ENCODE measurements around the gene CELA3A.

CELA3A gene

GRCh38 chr1:22025368-22026155 is 24.1 kb downstream of the CELA3A start (continued):
- TF ChIP-seq, protein P1, sequence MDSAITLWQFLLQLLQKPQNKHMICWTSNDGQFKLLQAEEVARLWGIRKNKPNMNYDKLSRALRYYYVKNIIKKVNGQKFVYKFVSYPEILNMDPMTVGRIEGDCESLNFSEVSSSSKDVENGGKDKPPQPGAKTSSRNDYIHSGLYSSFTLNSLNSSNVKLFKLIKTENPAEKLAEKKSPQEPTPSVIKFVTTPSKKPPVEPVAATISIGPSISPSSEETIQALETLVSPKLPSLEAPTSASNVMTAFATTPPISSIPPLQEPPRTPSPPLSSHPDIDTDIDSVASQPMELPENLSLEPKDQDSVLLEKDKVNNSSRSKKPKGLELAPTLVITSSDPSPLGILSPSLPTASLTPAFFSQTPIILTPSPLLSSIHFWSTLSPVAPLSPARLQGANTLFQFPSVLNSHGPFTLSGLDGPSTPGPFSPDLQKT (IDR thresholded peaks at IDR 0.05; ENCODE audit: borderline replicate concordance, low read depth, low read length) = peak; percentile 84
- no peak for TF ChIP-seq SALL2 (tag by site-specific recombination; IDR thresholded peaks at IDR 0.05; ENCODE audit: borderline replicate concordance)
- TF ChIP-seq IKZF3 (tag by site-specific recombination; IDR thresholded peaks at IDR 0.05) = peak; percentile 26; the same call in 1 of the 2 replicates
- peak; percentile 26; the same call in 1 of the 2 replicates for TF ChIP-seq ZNF324 (tag by site-specific recombination; IDR thresholded peaks at IDR 0.05)
- TF ChIP-seq INSM2 (tag by site-specific recombination; IDR thresholded peaks at IDR 0.05) = peak; percentile 96
- peak; percentile 57; the same call in 1 of the 2 replicates for TF ChIP-seq ZNF398 (tag by site-specific recombination; IDR thresholded peaks at IDR 0.05)
- TF ChIP-seq, protein P2, sequence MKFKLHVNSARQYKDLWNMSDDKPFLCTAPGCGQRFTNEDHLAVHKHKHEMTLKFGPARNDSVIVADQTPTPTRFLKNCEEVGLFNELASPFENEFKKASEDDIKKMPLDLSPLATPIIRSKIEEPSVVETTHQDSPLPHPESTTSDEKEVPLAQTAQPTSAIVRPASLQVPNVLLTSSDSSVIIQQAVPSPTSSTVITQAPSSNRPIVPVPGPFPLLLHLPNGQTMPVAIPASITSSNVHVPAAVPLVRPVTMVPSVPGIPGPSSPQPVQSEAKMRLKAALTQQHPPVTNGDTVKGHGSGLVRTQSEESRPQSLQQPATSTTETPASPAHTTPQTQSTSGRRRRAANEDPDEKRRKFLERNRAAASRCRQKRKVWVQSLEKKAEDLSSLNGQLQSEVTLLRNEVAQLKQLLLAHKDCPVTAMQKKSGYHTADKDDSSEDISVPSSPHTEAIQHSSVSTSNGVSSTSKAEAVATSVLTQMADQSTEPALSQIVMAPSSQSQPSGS (tag by site-specific recombination; IDR thresholded peaks at IDR 0.05; ENCODE audit: low read depth) = no peak
- no peak for TF ChIP-seq ZNF221 (tag by site-specific recombination; IDR thresholded peaks at IDR 0.05; ENCODE audit: borderline replicate concordance)
- no peak for TF ChIP-seq ZNF654 (tag by site-specific recombination; IDR thresholded peaks at IDR 0.05; ENCODE audit: low read depth)
- no peak for TF ChIP-seq PRDM1 (tag by site-specific recombination; IDR thresholded peaks at IDR 0.05)
- TF ChIP-seq ZNF501 (tag by site-specific recombination; IDR thresholded peaks at IDR 0.05) = peak; percentile 84
- TF ChIP-seq, protein P3, sequence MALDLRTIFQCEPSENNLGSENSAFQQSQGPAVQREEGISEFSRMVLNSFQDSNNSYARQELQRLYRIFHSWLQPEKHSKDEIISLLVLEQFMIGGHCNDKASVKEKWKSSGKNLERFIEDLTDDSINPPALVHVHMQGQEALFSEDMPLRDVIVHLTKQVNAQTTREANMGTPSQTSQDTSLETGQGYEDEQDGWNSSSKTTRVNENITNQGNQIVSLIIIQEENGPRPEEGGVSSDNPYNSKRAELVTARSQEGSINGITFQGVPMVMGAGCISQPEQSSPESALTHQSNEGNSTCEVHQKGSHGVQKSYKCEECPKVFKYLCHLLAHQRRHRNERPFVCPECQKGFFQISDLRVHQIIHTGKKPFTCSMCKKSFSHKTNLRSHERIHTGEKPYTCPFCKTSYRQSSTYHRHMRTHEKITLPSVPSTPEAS (tag by site-specific recombination; IDR thresholded peaks at IDR 0.05) = no peak
- TF ChIP-seq ZNF549 (tag by site-specific recombination; IDR thresholded peaks at IDR 0.05) = no peak
- TF ChIP-seq ZNF366 (tag by site-specific recombination; conservative IDR thresholded peaks at IDR 0.05) = peak; percentile 77
- no peak for TF ChIP-seq ZNF645 (tag by site-specific recombination; IDR thresholded peaks at IDR 0.05)
- TF ChIP-seq ZNF140 (tag by site-specific recombination; IDR thresholded peaks at IDR 0.05) = no peak
- no peak for TF ChIP-seq ZNF404 (tag by site-specific recombination; IDR thresholded peaks at IDR 0.05)
- TF ChIP-seq KLF16 (tag by site-specific recombination; IDR thresholded peaks at IDR 0.05) = peak; percentile 93
- no peak for TF ChIP-seq ZFP41 (tag by site-specific recombination; IDR thresholded peaks at IDR 0.05; ENCODE audit: borderline replicate concordance)
- no peak for TF ChIP-seq ZSCAN16 (tag by site-specific recombination; IDR thresholded peaks at IDR 0.05)
- TF ChIP-seq, protein P4, sequence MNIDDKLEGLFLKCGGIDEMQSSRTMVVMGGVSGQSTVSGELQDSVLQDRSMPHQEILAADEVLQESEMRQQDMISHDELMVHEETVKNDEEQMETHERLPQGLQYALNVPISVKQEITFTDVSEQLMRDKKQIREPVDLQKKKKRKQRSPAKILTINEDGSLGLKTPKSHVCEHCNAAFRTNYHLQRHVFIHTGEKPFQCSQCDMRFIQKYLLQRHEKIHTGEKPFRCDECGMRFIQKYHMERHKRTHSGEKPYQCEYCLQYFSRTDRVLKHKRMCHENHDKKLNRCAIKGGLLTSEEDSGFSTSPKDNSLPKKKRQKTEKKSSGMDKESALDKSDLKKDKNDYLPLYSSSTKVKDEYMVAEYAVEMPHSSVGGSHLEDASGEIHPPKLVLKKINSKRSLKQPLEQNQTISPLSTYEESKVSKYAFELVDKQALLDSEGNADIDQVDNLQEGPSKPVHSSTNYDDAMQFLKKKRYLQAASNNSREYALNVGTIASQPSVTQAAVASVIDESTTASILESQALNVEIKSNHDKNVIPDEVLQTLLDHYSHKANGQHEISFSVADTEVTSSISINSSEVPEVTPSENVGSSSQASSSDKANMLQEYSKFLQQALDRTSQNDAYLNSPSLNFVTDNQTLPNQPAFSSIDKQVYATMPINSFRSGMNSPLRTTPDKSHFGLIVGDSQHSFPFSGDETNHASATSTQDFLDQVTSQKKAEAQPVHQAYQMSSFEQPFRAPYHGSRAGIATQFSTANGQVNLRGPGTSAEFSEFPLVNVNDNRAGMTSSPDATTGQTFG (tag by site-specific recombination; IDR thresholded peaks at IDR 0.05; ENCODE audit: borderline replicate concordance) = no peak
- peak; percentile 56; the same call in 1 of the 2 replicates for TF ChIP-seq WT1 (tag by site-specific recombination; IDR thresholded peaks at IDR 0.05)
- TF ChIP-seq ZNF223 (tag by site-specific recombination; IDR thresholded peaks at IDR 0.05) = no peak
- no peak for TF ChIP-seq ZNF266 (tag by site-specific recombination; IDR thresholded peaks at IDR 0.05; ENCODE audit: low read depth)
- peak; percentile 94 for TF ChIP-seq SP3 (tag by site-specific recombination; IDR thresholded peaks at IDR 0.05)
- TF ChIP-seq ZNF521 (tag by site-specific recombination; IDR thresholded peaks at IDR 0.05) = no peak
- TF ChIP-seq ZNF610 (tag by site-specific recombination; IDR thresholded peaks at IDR 0.05; ENCODE audit: borderline replicate concordance) = peak; percentile 77

Data from HEK293 (cell line).